Upper lobe of right lung (tissue), 1 donor: Measurements from ENCODE around the gene GPR141. TPM values are rescaled to one million over a fixed set of nuclear protein-coding genes. Genes with fewer than 3 reads are reported as not detected.

Experiments
- ATAC-seq: fragments of 200-7000 bp; cut with Tn5 transposase; one replicate; pipeline ENCODE4 v1.9.1; 2020; ENCODE audit warnings: mild to moderate bottlenecking, moderate library complexity
- DNase-seq: peaks from one replicate; pipeline ENCODE4 v3.0.0-alpha.2; 2020
- H3K27ac ChIP-seq: fragments of 200-600 bp; one replicate; pipeline ENCODE4 v1.8.0; 2022
- H3K27me3 ChIP-seq: fragments of 200-600 bp; one replicate; pipeline ENCODE4 v1.8.0; 2022; ENCODE audit warnings: mild to moderate bottlenecking
- H3K36me3 ChIP-seq: fragments of 200-600 bp; one replicate; pipeline ENCODE4 v1.8.0; 2022
- H3K4me1 ChIP-seq: fragments of 200-600 bp; one replicate; pipeline ENCODE4 v1.8.0; 2022
- H3K4me3 ChIP-seq: fragments of 200-600 bp; one replicate; pipeline ENCODE4 v1.8.0; 2022; ENCODE audit warnings: mild to moderate bottlenecking
- H3K9me3 ChIP-seq: fragments of 200-600 bp; one replicate; pipeline ENCODE4 v1.8.0; 2022
- intact Hi-C: fragments of 100-400 bp; cut with DNase I; formaldehyde crosslinking; loops from one replicate; pipeline ENCODE4 v1.11.0; 2022
- total RNA-seq: library from RNA; stranded (reverse); fragmentation: NEBNext Ultra II Directional; extraction: Animal tissue kit (Norgen Biotek cat#: 25700); gene quantifications from one replicate; pipeline ENCODE4 v1.2.1, GENCODE V29; 2021
- TF ChIP-seq, protein P1 (sequence below): fragments of 200-600 bp; IDR thresholded peaks from one replicate; pipeline ENCODE4 v1.8.0; 2022; ENCODE audit warnings: antibody characterized with exemption
- donor health status: DM: no; HTN: yes; CAD: no; lungs with severe emphysema.

Gene GPR141
- total RNA-seq, 1 donor from 2014 or later, result 4.0 TPM

DNA sequence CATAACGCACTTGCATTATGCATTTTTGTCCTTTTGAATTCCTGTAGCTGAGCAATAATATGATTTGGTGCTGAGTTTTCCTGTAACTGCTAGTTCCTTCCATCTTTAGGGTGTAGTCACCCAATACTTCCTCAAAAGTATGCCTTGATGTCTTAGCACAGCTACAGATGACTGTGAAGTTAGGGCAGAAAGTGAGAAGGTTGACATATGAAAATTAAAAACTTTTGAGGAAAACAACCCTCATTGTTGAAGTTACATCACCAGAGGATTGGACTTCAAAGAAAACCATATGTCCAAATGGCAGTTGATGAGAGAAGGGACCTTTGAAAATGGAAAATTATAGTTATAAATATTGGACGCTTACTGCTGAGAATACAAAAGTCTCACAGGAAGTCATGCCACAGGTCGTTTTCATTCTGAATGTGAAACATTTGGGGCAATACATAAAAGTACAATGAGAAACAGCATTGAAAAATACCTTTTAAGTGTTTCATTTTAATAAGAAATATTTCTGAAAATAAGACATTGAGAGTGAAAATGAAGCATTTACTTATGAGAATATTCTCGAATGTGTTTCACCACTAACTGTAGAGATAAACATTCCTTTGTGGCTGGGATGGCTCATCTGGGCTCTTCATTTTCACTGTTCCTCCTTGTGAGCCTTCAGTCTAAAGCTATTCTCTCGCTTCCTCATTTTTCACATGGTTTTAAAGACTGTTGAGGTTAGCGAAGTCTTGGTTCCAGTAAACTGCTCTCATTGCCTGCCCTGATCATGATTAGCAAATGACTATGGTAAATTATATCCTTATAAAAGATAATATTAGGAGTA, 103.4 kb downstream of the GPR141 start:
- no peak for DNase-seq
- H3K27ac ChIP-seq, result no peak overlapping the region
- no peak overlapping the region for H3K4me3 ChIP-seq
- no peaks in the 10 kb centered on the region for H3K36me3 ChIP-seq
- H3K27me3 ChIP-seq, result no peaks in the 10 kb centered on the region
- peak; percentile 79 for ATAC-seq
- H3K9me3 ChIP-seq, result no peaks in the 10 kb centered on the region
- H3K4me1 ChIP-seq, result no peaks in the 10 kb centered on the region
- TF ChIP-seq, protein P1, sequence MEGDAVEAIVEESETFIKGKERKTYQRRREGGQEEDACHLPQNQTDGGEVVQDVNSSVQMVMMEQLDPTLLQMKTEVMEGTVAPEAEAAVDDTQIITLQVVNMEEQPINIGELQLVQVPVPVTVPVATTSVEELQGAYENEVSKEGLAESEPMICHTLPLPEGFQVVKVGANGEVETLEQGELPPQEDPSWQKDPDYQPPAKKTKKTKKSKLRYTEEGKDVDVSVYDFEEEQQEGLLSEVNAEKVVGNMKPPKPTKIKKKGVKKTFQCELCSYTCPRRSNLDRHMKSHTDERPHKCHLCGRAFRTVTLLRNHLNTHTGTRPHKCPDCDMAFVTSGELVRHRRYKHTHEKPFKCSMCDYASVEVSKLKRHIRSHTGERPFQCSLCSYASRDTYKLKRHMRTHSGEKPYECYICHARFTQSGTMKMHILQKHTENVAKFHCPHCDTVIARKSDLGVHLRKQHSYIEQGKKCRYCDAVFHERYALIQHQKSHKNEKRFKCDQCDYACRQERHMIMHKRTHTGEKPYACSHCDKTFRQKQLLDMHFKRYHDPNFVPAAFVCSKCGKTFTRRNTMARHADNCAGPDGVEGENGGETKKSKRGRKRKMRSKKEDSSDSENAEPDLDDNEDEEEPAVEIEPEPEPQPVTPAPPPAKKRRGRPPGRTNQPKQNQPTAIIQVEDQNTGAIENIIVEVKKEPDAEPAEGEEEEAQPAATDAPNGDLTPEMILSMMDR, result no peak
- intact Hi-C loops, result no loop called here

Other genes starting within 250 kb of the GPR141 start
- 53.8 TPM for gene ELMO1, start 234.9 kb upstream of the GPR141 start, total RNA-seq
- gene NME8, start 164.8 kb downstream of the GPR141 start, total RNA-seq, result 2.1 TPM
- gene SFRP4, start 233.1 kb downstream of the GPR141 start, total RNA-seq, result 6.7 TPM
- gene EPDR1, start 236.9 kb downstream of the GPR141 start, total RNA-seq, result 70.3 TPM